Measurements from ENCODE around the gene FBXL3.
"Not testable (repeated sequence)": the region's sequence is repeated elsewhere in the genome, so short reads cannot be mapped to it uniquely, and the experiment has no call there.

FBXL3 gene

GRCh38 chr13:77022341-77022740 lies 4.6 kb downstream of the FBXL3 start:
- peak; percentile 21 for DNase-seq

- no peak for DNase-seq
Measured at GRCh38 chr13:77019756-77020155, 7.2 kb downstream of the FBXL3 start.

DNA sequence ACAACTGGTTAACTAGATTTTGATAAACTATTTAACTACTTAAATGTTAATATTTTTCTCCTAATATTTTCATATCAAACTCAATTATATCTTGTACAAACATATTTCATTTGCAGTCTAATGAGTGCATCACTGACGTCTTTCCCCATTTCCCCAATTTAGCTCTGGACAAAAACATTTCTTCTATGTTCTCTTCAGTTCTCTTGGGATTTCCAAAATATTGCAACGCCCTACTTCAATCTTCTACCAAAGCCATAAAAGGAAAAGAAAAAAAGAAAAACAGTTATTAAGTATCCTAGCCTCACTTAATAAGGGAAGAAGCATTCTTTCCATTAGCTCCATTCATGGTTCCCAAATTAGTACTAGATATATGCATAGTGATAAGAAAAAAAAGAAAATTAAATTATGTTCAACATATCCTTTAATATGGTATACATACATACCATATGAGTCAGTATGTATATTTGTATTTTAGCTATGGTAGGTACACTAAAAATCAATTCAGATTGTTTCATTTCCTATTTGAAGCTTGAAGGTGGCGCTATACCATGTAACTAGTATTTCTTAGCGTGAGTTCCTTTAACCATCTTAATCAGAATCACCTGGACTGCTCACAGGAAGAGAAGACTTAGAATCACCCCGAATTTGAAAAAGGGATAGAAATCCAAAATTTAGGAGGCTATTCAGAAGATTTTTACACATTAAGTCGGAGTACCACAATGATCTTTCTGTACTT lies 9.9 kb downstream of the FBXL3 start:
- DNase-seq = peak; percentile 59

DNA sequence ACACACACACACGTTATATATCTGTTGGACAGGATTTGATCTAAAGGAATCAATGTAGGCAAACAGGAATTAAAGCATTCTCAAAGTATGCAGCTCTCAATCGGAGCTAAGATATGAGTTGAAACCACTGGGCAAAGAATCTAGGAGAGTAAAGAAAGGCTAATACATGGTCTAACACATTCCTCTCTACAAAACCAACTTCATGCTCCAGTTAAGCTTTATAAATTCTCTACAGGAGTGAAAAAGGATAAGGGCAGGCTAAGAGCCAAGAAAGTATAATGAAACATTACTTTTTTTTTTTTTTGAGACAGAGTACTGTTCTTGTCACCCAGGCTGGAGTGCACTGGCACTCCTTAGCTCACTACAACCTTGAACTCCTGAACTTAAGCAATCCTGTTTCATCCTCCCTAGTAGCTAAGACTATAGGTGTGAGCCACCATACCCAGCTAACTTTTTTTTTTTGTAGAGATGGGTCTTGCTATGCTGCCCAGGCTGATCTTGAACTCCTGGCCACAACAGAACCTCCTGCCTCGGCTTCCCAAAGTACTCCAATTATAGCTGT lies 10.6 kb downstream of the FBXL3 start:
- no peak for DNase-seq

- DNase-seq = peak; percentile 11
Measured at GRCh38 chr13:77014906-77015685, 11.9 kb downstream of the FBXL3 start.

DNA sequence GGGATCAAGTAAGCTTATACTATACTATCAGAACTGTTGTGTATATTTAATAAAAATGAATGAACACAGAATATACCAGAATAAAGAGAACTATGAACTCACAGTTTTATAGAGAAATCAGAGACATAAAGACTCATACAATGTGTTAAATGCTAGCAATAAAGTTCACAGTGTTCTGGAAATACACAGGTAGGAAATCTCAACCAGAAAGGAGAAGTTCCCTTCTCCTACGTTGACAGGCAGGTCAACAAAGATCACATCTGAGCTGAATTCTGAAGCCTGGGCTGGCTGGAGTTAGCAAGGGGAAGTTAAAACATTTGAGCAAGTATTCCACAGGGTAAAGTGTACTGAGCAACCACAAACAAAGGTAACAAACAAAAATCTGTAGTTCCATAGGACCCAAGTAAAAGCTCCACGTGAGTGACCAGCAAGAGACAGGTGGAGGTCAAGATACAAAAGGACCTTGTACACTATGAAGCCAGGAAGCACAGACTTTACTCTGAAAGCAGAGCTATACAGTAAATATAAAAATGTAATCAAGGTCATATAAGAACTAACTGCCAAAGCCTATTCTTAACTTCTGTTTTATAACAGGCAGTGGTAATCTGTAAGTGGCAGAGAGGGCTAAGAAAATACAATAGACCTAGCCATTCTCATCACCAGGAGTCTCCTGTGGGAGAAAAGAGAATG lies 13.0 kb downstream of the FBXL3 start:
- no peak for DNase-seq

DNA sequence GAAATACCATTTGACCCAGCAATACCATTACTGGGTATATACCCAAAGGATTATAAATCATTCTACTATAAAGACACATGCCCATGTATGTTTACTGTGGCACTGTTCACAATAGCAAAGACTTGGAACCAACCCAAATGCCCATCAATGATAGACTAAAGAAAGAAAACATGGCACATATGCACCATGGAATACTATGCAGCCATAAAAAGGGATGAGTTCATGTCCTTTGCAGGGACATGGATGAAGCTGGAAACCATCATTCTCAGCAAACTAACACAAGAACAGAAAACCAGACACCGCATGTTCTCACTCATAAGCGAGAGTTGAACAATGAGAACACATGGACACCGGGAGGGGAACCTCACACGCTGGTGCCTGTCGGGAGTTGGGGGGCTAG lies 17.2 kb downstream of the FBXL3 start:
- not testable (repeated sequence) for DNase-seq

DNA sequence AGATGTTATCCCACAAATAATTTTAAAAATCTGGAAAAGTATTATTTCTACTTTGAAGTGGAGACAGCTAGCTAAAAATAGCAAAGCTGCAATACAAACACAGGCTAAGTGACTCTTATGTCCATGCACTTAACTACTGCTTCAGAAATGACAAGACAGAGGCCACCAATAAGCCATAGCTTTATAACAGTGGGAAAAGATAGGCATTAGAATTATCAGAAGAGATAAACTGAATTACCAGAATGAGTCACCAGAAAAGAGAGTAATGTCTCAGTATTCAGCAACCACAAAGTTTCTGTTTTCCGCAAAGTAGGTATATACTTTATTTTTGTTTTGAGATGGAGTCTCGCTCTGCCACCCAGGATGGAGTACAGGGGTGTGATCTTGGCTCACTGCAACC lies 17.9 kb downstream of the FBXL3 start:
- DNase-seq = no peak

- DNase-seq = not testable (repeated sequence)
Measured at GRCh38 chr13:77008337-77008736, 18.6 kb downstream of the FBXL3 start.

DNA sequence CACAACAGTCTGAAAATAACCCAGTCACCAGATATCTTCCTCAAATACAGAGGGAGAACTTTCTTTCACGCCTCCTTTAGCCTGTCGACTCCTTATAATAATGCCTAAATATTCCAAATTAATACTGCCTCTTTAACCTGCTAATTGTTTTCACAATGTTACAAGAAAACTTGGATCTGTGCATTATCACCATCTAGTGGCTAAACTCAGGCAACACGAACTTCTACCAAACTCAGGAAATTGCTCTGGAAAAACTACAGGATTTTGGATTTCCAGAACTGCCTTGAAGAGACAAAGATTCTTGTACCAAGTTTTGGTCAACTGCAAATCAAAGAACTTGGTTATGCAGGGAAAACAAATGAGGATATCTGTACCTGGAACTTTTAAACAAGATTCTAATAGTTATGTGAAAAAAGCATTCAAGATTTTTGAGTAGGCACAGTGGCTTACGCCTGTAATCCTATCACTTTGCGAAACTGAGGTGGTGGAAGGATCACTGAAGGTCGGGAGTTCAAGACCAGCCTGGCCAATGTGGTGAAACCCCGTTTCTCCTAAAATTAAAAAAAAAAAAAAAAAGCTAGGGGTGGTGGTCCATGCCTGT lies 24.3 kb downstream of the FBXL3 start:
- peak; percentile 37 for DNase-seq

DNA sequence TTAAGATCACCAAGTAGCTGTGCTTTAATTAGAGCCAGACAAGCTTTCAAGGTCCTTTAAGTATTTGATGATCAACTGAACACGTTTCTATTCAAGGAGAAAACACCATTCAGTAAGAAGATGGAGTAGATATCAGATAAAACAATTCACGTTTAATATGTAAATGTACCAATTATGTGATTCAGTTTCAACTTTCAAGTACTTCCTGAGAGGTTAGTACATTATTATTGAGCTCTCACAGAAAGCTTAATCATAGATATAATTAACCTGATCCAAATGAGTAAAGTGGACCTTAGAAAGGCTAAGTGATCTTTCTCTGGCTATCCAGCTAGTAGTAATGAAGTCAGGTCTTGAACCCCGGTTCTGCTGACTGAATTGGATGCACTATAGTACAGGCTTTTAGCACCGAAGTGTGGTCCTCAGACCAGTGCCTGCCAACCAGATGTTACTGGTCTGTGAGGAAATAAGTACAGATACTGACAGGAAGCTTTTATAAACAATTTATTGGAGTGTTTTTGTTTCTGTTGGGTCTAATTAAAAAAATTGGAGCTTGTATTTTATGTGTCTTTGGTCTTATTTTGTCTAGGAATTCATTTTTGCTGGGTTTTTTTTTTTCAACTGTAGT lies 24.9 kb downstream of the FBXL3 start:
- no peak for DNase-seq

- DNase-seq = no peak
Measured at GRCh38 chr13:77001540-77001939, 25.4 kb downstream of the FBXL3 start.

DNA sequence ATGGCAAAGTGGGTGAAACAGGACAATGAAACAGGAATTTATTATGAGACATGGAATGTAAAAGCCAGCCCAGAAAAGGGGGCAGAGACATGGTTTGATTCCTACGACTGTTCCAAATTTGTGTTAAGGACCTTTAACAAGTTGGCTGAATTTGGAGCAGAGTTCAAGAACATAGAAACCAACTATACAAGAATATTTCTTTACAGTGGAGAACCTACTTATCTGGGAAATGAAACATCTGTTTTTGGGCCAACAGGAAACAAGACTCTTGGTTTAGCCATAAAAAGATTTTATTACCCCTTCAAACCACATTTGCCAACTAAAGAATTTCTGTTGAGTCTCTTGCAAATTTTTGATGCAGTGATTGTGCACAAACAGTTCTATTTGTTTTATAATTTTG lies 26.5 kb downstream of the FBXL3 start:
- DNase-seq = no peak

DNA sequence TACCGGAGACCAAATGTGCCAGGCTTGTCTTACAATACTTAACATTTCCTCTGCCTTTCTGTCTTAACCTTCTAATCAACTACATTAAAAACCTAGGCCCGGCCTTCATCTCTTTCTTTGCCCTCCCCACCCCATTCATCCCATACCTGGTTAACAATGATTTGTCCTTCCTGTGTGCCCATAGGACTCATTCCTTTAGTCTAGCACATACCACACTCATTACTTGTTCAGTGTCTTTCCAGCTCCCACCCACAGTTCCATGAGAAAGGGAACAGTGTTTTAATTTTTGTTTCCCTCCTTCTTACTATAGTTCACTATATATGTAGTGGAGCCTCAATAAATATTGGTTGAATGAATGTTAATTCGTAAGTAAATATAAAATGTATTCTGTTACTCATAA lies 32.7 kb downstream of the FBXL3 start:
- no peak for DNase-seq

DNA sequence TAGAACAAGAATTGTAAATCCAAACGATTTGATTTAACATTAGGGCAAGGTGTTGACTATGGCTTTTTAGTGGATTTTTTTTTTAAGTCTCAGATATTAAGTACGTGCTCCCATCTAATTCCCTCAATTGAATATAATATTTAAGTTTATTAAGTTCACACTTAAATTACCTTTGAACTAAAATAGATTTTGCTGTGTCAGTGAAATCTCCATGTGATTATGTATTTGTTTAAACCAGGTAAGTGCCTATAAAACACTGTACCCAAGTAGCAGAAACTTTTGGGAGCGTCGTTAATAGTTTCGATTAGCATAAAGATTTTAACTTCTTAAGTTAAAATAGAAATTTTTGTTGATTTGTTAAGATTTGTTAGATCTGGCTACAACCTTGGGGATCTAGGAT lies 33.5 kb downstream of the FBXL3 start:
- no peak for DNase-seq

GRCh38 chr13:76993021-76993420 lies 33.9 kb downstream of the FBXL3 start:
- DNase-seq = peak; percentile 73

- DNase-seq = peak; percentile 37
Measured at GRCh38 chr13:76992548-76993001, 34.4 kb downstream of the FBXL3 start.

GRCh38 chr13:76991796-76992547 lies 35.0 kb downstream of the FBXL3 start, which contains the start of gene CLN5:
Gene CLN5 (plus strand): TSS chr13:76992081. CDS start chr13:76992099, 18 bp downstream.
- DNase-seq = peak; percentile 95

GRCh38 chr13:76991432-76991795 lies 35.5 kb downstream of the FBXL3 start:
- peak; percentile 5 for DNase-seq

GRCh38 chr13:76983676-76984075 lies 43.3 kb downstream of the FBXL3 start:
- DNase-seq = no peak

DNA sequence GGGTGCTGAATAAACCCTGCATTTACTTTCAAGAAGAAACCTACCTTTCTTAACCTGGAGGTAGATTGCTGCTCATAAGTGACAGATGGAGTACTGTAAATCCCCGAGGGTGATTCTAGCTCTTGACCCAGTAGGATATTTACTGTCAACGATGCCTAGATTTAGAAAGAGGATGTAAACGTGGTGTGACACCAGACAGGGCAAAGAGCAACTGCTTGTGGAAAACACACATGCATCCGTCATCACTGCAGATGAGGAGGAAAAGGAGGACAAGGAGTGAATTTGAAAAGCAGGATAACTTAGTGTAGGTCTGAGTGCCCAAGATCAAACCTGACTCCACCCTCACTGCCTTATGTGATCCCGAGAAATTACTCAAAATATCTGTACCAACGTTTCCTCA lies 44.9 kb downstream of the FBXL3 start:
- DNase-seq = peak; percentile 37

All from suppressor macrophage treated with lipopolysaccharide for 4 hours (primary cell).